Cardiac muscle cell (in vitro differentiated cells and primary cell): ENCODE data around the gene PRAC2. TPM values are rescaled to one million over a fixed set of nuclear protein-coding genes. Genes with fewer than 3 reads are reported as not detected.

Source experiments
- DNase-seq, 2 donors: peaks; one replicate each; pipeline versions ENCODE4 v3.0.0 to v3.0.0-alpha.2; 2010 to 2017; ENCODE audit warnings: low read depth in 1 of 2, low spot score in 1 of 2
- H3K27ac ChIP-seq: fragments of 200-600 bp; sonication (generic); 2 replicates; pipeline ENCODE4 v1.5.1; 2016
- H3K27me3 ChIP-seq: fragments of 200-600 bp; sonication (generic); 2 replicates; pipeline ENCODE4 v1.6.0; 2016; ENCODE audit warnings: control low read depth
- H3K36me3 ChIP-seq: fragments of 200-600 bp; sonication (generic); 2 replicates; pipeline ENCODE4 v1.5.1; 2016; ENCODE audit warnings: control low read depth
- H3K4me1 ChIP-seq: fragments of 200-600 bp; sonication (generic); 2 replicates; pipeline ENCODE4 v1.8.1; 2017; ENCODE audit warnings: low read depth, mild to moderate bottlenecking, mixed run types
- H3K4me3 ChIP-seq: fragments of 200-600 bp; sonication (generic); 2 replicates; pipeline ENCODE4 v1.5.1; 2016; ENCODE audit warnings: mild to moderate bottlenecking
- H3K9me3 ChIP-seq: fragments of 200-600 bp; sonication (generic); 2 replicates; pipeline ENCODE4 v1.5.1; 2017; ENCODE audit warnings: low read depth, mild to moderate bottlenecking, control low read depth
- polyA plus RNA-seq: library from polyadenylated mRNA; unstranded; fragments of >200 nt; fragmentation: Nextera tagmentation; extraction: Ambion mirVana; gene quantifications from 2 replicates; pipeline ENCODE4 v1.2.1, GENCODE V29; 2016
- total RNA-seq: library from RNA; depleted of rRNA; stranded (reverse); fragments of >200 nt; gene quantifications from 2 replicates; pipeline ENCODE4 v1.2.3, GENCODE V29; 2016
- TF ChIP-seq, protein P1 (sequence below): IDR thresholded peaks from 2 replicates; pipeline ENCODE4 v1.5.1; 2012; ENCODE audit warnings: low read depth, mild to moderate bottlenecking, low read length

The PRAC2 gene
- total and polyA plus RNA-seq, 2 experiments from 2014 or later: not detected

DNA sequence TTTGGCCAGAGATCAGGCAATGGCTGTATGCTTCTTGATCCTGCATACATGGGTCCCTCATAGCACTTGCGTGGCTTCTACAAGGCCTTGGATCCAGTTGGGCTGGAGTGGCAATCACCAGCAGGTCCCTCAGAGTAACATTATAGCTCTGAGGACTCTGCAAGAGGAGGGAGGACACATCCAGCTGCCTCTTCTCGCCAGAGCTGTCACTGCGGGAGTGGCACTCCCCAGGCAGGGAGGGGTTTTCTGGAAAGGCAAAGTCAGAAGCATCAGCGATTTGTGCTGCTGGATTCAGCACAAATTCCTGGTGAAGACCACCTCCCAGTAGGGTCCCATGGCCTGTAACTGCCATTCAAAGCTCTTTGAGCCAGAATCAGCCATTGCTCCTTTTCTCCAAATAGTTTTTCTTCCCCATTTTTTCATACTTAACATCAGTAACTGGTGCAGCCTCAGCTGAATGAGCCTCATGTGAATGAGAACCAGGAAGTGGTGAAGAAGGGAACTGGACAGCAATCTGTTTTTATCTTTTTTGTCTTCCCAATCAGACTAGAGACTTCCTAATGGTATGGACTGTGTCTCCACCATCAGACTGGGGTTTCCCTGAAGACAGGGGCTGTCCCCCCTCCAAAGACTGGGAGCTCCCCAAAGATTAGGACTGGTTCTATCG is 46.2 kb downstream of the PRAC2 start:
- DNase-seq: no peak
- H3K27me3 ChIP-seq: peaks cover 61% of the 10 kb centered on the region

DNA sequence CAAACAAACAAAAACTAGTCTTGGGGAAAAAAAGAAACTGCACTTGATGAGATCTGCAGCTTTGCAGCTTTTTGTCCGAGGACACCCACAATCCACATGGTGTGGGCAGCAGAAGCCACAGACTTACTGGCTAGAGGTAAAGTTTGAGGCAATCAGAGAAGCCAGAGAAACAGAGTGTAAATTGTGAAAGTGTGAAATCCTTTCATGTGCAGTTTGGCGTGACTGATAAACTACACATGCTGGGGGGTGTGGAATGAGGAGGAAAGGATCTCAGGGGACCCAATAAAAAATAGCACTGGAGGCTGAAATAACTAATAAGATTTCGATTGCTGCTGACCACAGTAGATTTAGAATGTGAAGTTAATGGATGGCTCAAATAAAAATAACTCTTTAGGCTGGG is 48.0 kb downstream of the PRAC2 start:
- H3K27me3 ChIP-seq: peaks cover 43% of the 10 kb centered on the region
- H3K4me1 ChIP-seq: no peaks in the 10 kb centered on the region
- no peaks in the 10 kb centered on the region for H3K9me3 ChIP-seq
- H3K36me3 ChIP-seq: no peaks in the 10 kb centered on the region
- no peak for DNase-seq
- H3K4me3 ChIP-seq: no peak overlapping the region
- H3K27ac ChIP-seq: no peak overlapping the region
- TF ChIP-seq, protein P1, sequence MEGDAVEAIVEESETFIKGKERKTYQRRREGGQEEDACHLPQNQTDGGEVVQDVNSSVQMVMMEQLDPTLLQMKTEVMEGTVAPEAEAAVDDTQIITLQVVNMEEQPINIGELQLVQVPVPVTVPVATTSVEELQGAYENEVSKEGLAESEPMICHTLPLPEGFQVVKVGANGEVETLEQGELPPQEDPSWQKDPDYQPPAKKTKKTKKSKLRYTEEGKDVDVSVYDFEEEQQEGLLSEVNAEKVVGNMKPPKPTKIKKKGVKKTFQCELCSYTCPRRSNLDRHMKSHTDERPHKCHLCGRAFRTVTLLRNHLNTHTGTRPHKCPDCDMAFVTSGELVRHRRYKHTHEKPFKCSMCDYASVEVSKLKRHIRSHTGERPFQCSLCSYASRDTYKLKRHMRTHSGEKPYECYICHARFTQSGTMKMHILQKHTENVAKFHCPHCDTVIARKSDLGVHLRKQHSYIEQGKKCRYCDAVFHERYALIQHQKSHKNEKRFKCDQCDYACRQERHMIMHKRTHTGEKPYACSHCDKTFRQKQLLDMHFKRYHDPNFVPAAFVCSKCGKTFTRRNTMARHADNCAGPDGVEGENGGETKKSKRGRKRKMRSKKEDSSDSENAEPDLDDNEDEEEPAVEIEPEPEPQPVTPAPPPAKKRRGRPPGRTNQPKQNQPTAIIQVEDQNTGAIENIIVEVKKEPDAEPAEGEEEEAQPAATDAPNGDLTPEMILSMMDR: no peak

More for the DNA sequence above, 46.2 kb downstream of the PRAC2 start:
- no peaks in the 10 kb centered on the region for H3K4me1 ChIP-seq
- no peaks in the 10 kb centered on the region for H3K36me3 ChIP-seq
- TF ChIP-seq, protein P1: no peak
- H3K9me3 ChIP-seq: no peaks in the 10 kb centered on the region
- H3K27ac ChIP-seq: no peak overlapping the region
- no peak overlapping the region for H3K4me3 ChIP-seq

DNA sequence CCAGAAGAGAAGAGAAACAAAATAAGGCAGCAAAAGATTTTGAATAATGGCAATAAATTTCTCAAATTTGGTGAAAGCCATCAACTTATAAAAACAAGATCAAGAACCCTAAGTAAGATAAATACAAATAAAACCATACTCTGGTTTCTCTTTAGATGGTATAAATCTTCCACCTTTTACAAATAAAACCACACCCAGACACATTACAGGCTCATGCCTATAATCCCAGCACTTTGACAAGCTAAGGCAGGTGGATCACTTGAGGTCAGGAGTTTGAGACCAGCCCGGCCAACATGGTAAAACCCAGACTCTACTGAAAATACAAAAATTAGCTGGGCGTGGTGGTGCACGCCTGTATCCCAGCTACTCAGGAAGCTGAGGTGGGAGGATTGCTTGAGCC is 50.3 kb downstream of the PRAC2 start:
- Histone ChIP-seq H3K4me1 (no peaks in the 10 kb centered on the region), H3K27ac (no peak overlapping the region), H3K27me3 (peaks cover 36% of the 10 kb centered on the region), H3K9me3 (no peaks in the 10 kb centered on the region), H3K36me3 (no peaks in the 10 kb centered on the region), H3K4me3 (no peak overlapping the region)
- TF ChIP-seq, protein P1: no peak
- DNase-seq: no peak

Other genes starting within 250 kb of the PRAC2 start
- gene HOXB1, start 192.2 kb upstream of the PRAC2 start, total RNA-seq: 5.9 and 6.6 TPM in 2 replicates
- 9.1 and 12.4 TPM in 2 replicates for gene HOXB1, start 192.2 kb upstream of the PRAC2 start, polyA plus RNA-seq
- 111 and 114 TPM in 2 replicates for gene HOXB2, start 178.1 kb upstream of the PRAC2 start, total RNA-seq
- gene HOXB2, start 178.1 kb upstream of the PRAC2 start, polyA plus RNA-seq: 107 and 116 TPM in 2 replicates
- 12.2 and 12.5 TPM in 2 replicates for gene HOXB4, start 144.8 kb upstream of the PRAC2 start, total RNA-seq
- gene HOXB4, start 144.8 kb upstream of the PRAC2 start, polyA plus RNA-seq: 5.4 TPM in 2 replicates
- gene HOXB3, start 132.9 kb upstream of the PRAC2 start, total RNA-seq: 37.7 and 42.4 TPM in 2 replicates
- gene HOXB3, start 132.9 kb upstream of the PRAC2 start, polyA plus RNA-seq: 24.7 and 24.9 TPM in 2 replicates
- 0.24 TPM in 1 of 2 replicates, not detected in the other for gene HOXB5, start 129.4 kb upstream of the PRAC2 start, total RNA-seq
- gene HOXB5, start 129.4 kb upstream of the PRAC2 start, polyA plus RNA-seq: 0.46 and 1.9 TPM in 2 replicates
- 0.12 TPM in 1 of 2 replicates, not detected in the other for gene HOXB6, start 118.2 kb upstream of the PRAC2 start, total RNA-seq
- gene HOXB6, start 118.2 kb upstream of the PRAC2 start, polyA plus RNA-seq: not detected in 2 replicates
- not detected in 2 replicates for gene HOXB7, start 112.2 kb upstream of the PRAC2 start, total RNA-seq
- 0.81 TPM in 1 of 2 replicates, not detected in the other for gene HOXB7, start 112.2 kb upstream of the PRAC2 start, polyA plus RNA-seq
- not detected in 2 replicates for gene HOXB8, start 107.9 kb upstream of the PRAC2 start, total RNA-seq
- gene HOXB8, start 107.9 kb upstream of the PRAC2 start, polyA plus RNA-seq: not detected in 2 replicates
- gene HOXB9, start 96.8 kb upstream of the PRAC2 start, total RNA-seq: not detected in 2 replicates
- not detected in 2 replicates for gene HOXB9, start 96.8 kb upstream of the PRAC2 start, polyA plus RNA-seq
- not detected in 2 replicates for gene PRAC1, start 667 bp upstream of the PRAC2 start, total RNA-seq
- gene PRAC1, start 667 bp upstream of the PRAC2 start, polyA plus RNA-seq: not detected in 2 replicates
- gene HOXB13, start 5.6 kb downstream of the PRAC2 start, total RNA-seq: not detected in 2 replicates
- not detected in 2 replicates for gene HOXB13, start 5.6 kb downstream of the PRAC2 start, polyA plus RNA-seq
- gene TTLL6, start 94.0 kb downstream of the PRAC2 start, total RNA-seq: 0.03 TPM in 1 of 2 replicates, not detected in the other
- gene TTLL6, start 94.0 kb downstream of the PRAC2 start, polyA plus RNA-seq: not detected in 2 replicates
- gene CALCOCO2, start 107.8 kb downstream of the PRAC2 start, total RNA-seq: 23.8 and 35.3 TPM in 2 replicates
- 38.6 and 56.4 TPM in 2 replicates for gene CALCOCO2, start 107.8 kb downstream of the PRAC2 start, polyA plus RNA-seq
- 160 and 303 TPM in 2 replicates for gene ATP5MC1, start 169.6 kb downstream of the PRAC2 start, total RNA-seq
- gene ATP5MC1, start 169.6 kb downstream of the PRAC2 start, polyA plus RNA-seq: 455 and 810 TPM in 2 replicates
- gene UBE2Z, start 185.2 kb downstream of the PRAC2 start, total RNA-seq: 52.7 and 54.1 TPM in 2 replicates
- 61.7 and 64.2 TPM in 2 replicates for gene UBE2Z, start 185.2 kb downstream of the PRAC2 start, polyA plus RNA-seq
- 114 and 187 TPM in 2 replicates for gene SNF8, start 221.7 kb downstream of the PRAC2 start, total RNA-seq
- 132 and 315 TPM in 2 replicates for gene SNF8, start 221.7 kb downstream of the PRAC2 start, polyA plus RNA-seq
- gene GIP, start 245.4 kb downstream of the PRAC2 start, total RNA-seq: not detected in 2 replicates
- gene GIP, start 245.4 kb downstream of the PRAC2 start, polyA plus RNA-seq: 0.66 TPM in 1 of 2 replicates, not detected in the other